K562 (cell line): ENCODE results near the gene ZNF296. TPM values are rescaled to one million over a fixed set of nuclear protein-coding genes. Genes with fewer than 3 reads are reported as not detected.

Source experiments
- ARID2 ChIP-seq: fragments of 450-650 bp; IDR thresholded peaks from 2 replicates; pipeline ENCODE4 v1.6.1; 2017; ENCODE audit warnings: antibody characterized with exemption, mild to moderate bottlenecking
- BRD9 ChIP-seq: fragments of 450-650 bp; IDR thresholded peaks from 2 replicates; pipeline ENCODE4 v1.6.1; 2018; ENCODE audit warnings: low read depth; ENCODE audit not compliant: partially characterized antibody
- CEBPG ChIP-seq, 3 experiments: fragments of 200-800 bp in 1 of 3; sonication (Bioruptor generic) in 1 of 3; sonication (generic) in 1 of 3; formaldehyde crosslinking in 1 of 3; IDR thresholded peaks in 2 of 3; conservative IDR thresholded peaks in 1 of 3; 2 replicates each; pipeline versions ENCODE4 v1.6.1 to v1.8.0; 2016 to 2022; ENCODE audit warnings: missing compliant biosample characterization in 2 of 3, missing genetic modification characterization in 2 of 3, mild to moderate bottlenecking in 1 of 3, missing genetic modification reagents in 1 of 3
- CHD1 ChIP-seq: fragments of 200-600 bp; sonication (generic); IDR thresholded peaks from one replicate; pipeline ENCODE4 v1.6.1; 2012; ENCODE audit warnings: mild to moderate bottlenecking, moderate library complexity, low read length, inconsistent platforms
- CTCF ChIP-seq, 3 experiments: IDR thresholded peaks in 2 of 3; conservative IDR thresholded peaks in 1 of 3; 2 replicates each; pipeline ENCODE4 v1.5.1; 2011 to 2012; ENCODE audit warnings: low read length in 3 of 3, mild to moderate bottlenecking in 3 of 3, control low read depth in 2 of 3, improper control_type of control experiment in 1 of 3, inconsistent platforms in 1 of 3, low read depth in 1 of 3, mixed read lengths in 1 of 3, moderate library complexity in 1 of 3; ENCODE audit not compliant: insufficient read depth in 2 of 3
- GABPB2 ChIP-seq: fragments of 250-450 bp; sonication (Bioruptor Pico); conservative IDR thresholded peaks from 2 replicates; pipeline ENCODE4 v1.5.1; 2021; ENCODE audit warnings: mild to moderate bottlenecking
- GMEB1 ChIP-seq: fragments of 250-450 bp; sonication (Bioruptor Pico); IDR thresholded peaks from 2 replicates; pipeline ENCODE4 v1.4.0; 2020; ENCODE audit warnings: mild to moderate bottlenecking
- KDM5B ChIP-seq: fragments of 200-600 bp; sonication (generic); IDR thresholded peaks from 2 replicates; pipeline ENCODE4 v1.6.1; 2012; ENCODE audit warnings: low read depth, mild to moderate bottlenecking, moderate library complexity, low read length, control low read depth, inconsistent platforms; ENCODE audit not compliant: insufficient replicate concordance
- L3MBTL2 ChIP-seq: fragments of 450-650 bp; IDR thresholded peaks from 2 replicates; pipeline ENCODE4 v1.6.1; 2016; ENCODE audit warnings: mild to moderate bottlenecking, moderate library complexity
- MAX ChIP-seq: sonication (generic); formaldehyde crosslinking; IDR thresholded peaks from 2 replicates; pipeline ENCODE4 v1.9.0; 2022; ENCODE audit warnings: mild to moderate bottlenecking, missing genetic modification reagents
- NFRKB ChIP-seq: fragments of 450-650 bp; IDR thresholded peaks from 2 replicates; pipeline ENCODE4 v1.6.1; 2016; ENCODE audit warnings: low read depth
- POLR2B ChIP-seq: fragments of 450-650 bp; IDR thresholded peaks from 2 replicates; pipeline ENCODE4 v1.6.1; 2018; ENCODE audit warnings: low read depth; ENCODE audit not compliant: partially characterized antibody
- RBM34 ChIP-seq: fragments of 200-400 bp; formaldehyde crosslinking; IDR thresholded peaks from 2 replicates; pipeline ENCODE4 v1.6.1; 2018; ENCODE audit warnings: low read length, borderline replicate concordance; ENCODE audit not compliant: insufficient read depth
- RCOR1 ChIP-seq, 2 experiments: IDR thresholded peaks; 2 replicates each; pipeline ENCODE4 v1.6.1; 2012; ENCODE audit warnings: low read depth in 2 of 2, low read length in 2 of 2, borderline replicate concordance in 1 of 2, improper control_type of control experiment in 1 of 2
- SIN3A ChIP-seq, 2 experiments: fragments of 150-350 bp in 1 of 2; IDR thresholded peaks; 2 replicates each; pipeline ENCODE4 v1.6.1; 2011 to 2016; ENCODE audit warnings: borderline replicate concordance in 2 of 2, low read depth in 2 of 2, low read length in 2 of 2, mild to moderate bottlenecking in 2 of 2, moderate library complexity in 2 of 2; ENCODE audit not compliant: control insufficient read depth in 1 of 2
- SRSF3 ChIP-seq: fragments of 200-400 bp; formaldehyde crosslinking; IDR thresholded peaks from 2 replicates; pipeline ENCODE4 v1.6.1; 2016; ENCODE audit warnings: mild to moderate bottlenecking, low read length, moderate library complexity; ENCODE audit not compliant: insufficient read depth
- TFAM ChIP-seq: fragments of 250-450 bp; sonication (Bioruptor Pico); conservative IDR thresholded peaks from 2 replicates; pipeline ENCODE4 v1.5.0; 2021; ENCODE audit warnings: mild to moderate bottlenecking, moderate library complexity
- USF1 ChIP-seq: sonication (generic); formaldehyde crosslinking; IDR thresholded peaks from 2 replicates; pipeline ENCODE4 v1.9.0; 2022; ENCODE audit warnings: mild to moderate bottlenecking, missing genetic modification reagents
- VEZF1 ChIP-seq: fragments of 200-800 bp; sonication (Bioruptor generic); IDR thresholded peaks from 2 replicates; pipeline ENCODE4 v1.6.1; 2017; ENCODE audit warnings: missing genetic modification characterization, missing compliant biosample characterization
- ZNF316 ChIP-seq: fragments of 450-650 bp; IDR thresholded peaks from 2 replicates; pipeline ENCODE4 v1.6.1; 2016
- polyA plus RNA-seq, 8 experiments: library from polyadenylated mRNA; depleted of rRNA in 4 of 8; stranded (reverse) in 5 of 8; unstranded in 3 of 8; fragments of >200 nt; fragmentation: Nextera tagmentation in 2 of 8; fragmentation: Illumina TruSeq in 1 of 8; extraction: Ambion mirVana in 2 of 8; extraction: Trizol in 1 of 8; gene quantifications; 2 replicates each; pipeline versions ENCODE4 v1.2.1 to v1.2.3, GENCODE V29; 2011 to 2014; ENCODE audit warnings: inconsistent platforms in 1 of 8, missing spikeins in 1 of 8
- total RNA-seq, 7 experiments: library from RNA; depleted of rRNA in 6 of 7; stranded (reverse); fragments of >200 nt in 6 of 7; fragmentation: Illumina TruSeq in 2 of 7; extraction: Trizol in 2 of 7; gene quantifications; 2 replicates each; pipeline versions ENCODE4 v1.2.1 to v1.2.3, GENCODE V29; 2011 to 2021; ENCODE audit warnings: low replicate concordance in 1 of 7

ZNF296 gene
- total and polyA plus RNA-seq, 9 of the 15 experiments (the other 6 are each of a cell fraction or from before 2014, with no cell fraction given): 0.03 to 8.8 (median 0.47) TPM; not detected in 1

GRCh38 chr19:45076029-45076850 lies at the start of gene ZNF296 (continued):
- TF ChIP-seq SRSF3: no peak
- TF ChIP-seq USF1 (CRISPR knock-in tag): peak; percentile 59; the same call in 1 of the 2 replicates
- peak; percentile 93 for TF ChIP-seq L3MBTL2
- TF ChIP-seq TFAM: no peak
- no peak for TF ChIP-seq POLR2B
- TF ChIP-seq KDM5B: peak; percentile 18
- peak; percentile 52; the same call in 1 of the 2 replicates for TF ChIP-seq GMEB1
- no peak for TF ChIP-seq CEBPG (CRISPR knock-in tag; IDR thresholded peaks at IDR 0.05)
- TF ChIP-seq CEBPG (tag; conservative IDR thresholded peaks at IDR 0.05 in 1 of 2, IDR thresholded peaks at IDR 0.05 in 1 of 2): no peak
- no peak for TF ChIP-seq NFRKB
- peak in 1 of 2 experiments; percentile 72; a peak in 2 of 4 replicates for TF ChIP-seq RCOR1 (IDR thresholded peaks at IDR 0.05; ENCODE audit: borderline replicate concordance in 1 of 2, low read depth in 2 of 2, low read length in 2 of 2)
- TF ChIP-seq BRD9: no peak
- TF ChIP-seq CTCF (IDR thresholded peaks at IDR 0.05 in 2 of 3, conservative IDR thresholded peaks at IDR 0.05 in 1 of 3; ENCODE audit: insufficient read depth in 2 of 3, low read depth in 1 of 3, low read length in 3 of 3): no peak
- TF ChIP-seq ZNF316: no peak
- peak; percentile 62 to 81; a peak in 2 of 4 replicates for TF ChIP-seq SIN3A (IDR thresholded peaks at IDR 0.05; ENCODE audit: borderline replicate concordance in 2 of 2, control insufficient read depth in 1 of 2, low read depth in 2 of 2, low read length in 2 of 2)
- no peak for TF ChIP-seq GABPB2 (CRISPR knock-in tag)
- TF ChIP-seq CHD1: no peak
- no peak for TF ChIP-seq ARID2
- TF ChIP-seq RBM34: no peak
- TF ChIP-seq MAX (CRISPR knock-in tag): peak; percentile 83
- TF ChIP-seq VEZF1 (CRISPR knock-in tag): peak; percentile 27; the same call in 1 of the 2 replicates
